D341Med (cell line): ENCODE results near the gene PBXIP1.
A peak's percentile ranks its signal among the peaks of the same experiment; 100 is the strongest.

ENCODE experiments used
- DNase-seq: peaks from one replicate; pipeline ENCODE4 v3.0.0; 2012; ENCODE audit warnings: low spot score

PBXIP1 gene

DNA sequence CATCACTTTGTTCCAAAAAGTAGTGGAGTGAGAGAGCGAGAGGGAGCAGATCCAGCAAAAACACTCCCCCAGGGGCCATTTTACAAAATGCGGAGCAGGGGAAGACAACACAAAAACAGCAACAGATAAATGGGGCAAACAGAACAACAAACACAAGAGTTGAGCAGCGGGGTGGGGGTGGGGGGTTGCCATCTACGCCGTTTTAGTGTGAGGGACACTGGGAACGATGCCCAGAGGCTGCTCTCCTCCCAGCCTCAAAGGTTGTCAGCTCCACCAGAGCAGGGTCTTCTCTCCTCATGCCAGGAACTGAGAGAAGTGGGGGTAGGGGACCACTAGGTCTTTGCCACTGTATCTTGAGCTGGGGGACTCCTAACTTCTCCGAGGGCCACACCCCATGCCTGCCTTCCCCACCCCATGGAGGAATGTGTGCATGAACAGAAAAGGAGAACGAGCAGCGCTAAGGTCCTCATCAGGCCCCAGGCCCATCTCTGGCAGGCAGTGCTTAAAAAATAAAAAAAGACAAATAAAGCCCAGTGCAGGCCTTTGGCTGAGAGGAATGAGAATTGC lies 1.3 kb upstream of the PBXIP1 start:
- no peak for DNase-seq

- DNase-seq, result no peak
These were observed 644 bp upstream of the PBXIP1 start for GRCh38 chr1:154956544-154956941.

- peak; percentile 52 for DNase-seq
These were observed 721 bp downstream of the PBXIP1 start for GRCh38 chr1:154955039-154955717.

DNA sequence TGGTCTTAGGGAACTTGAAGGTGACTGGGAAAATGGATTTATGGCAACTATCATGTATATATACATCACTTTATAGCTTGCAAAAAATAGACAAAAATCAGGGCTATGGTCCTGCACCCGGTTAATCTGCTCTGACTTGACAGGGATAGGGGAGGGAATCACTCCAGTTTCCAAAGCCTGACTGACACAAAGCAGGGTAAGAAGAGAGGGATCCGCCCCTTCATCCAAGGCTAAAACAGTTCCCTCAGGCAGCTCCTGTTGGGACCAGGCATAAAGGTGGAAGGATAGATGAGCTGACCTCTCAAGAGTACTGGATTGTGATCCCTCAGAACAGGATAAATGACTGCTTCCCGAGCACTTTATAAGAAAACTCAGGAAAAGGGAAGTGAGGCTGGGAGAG lies 1.4 kb downstream of the PBXIP1 start:
- no peak for DNase-seq

DNA sequence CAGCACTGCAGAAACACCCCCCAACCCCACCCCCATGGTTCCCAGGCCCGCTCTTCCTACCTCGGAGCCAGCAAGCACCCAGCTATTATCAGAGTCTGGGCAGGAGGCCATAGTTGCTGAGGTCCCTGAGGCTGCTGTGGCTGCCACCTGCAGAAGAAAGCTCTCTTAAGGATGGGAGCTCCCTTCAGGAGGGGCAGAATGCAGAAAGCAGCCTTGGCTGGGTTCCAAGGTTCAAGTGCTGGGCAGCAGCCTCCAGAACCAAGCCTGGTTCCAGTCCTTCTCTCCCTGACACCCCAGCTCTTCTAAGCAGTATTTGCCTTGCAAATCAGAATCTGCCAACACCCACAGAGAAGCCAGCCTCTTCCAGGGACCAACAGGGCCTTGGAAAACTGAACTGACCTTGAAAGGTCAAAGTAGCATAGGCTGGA lies 2.3 kb downstream of the PBXIP1 start:
- DNase-seq, result no peak

DNA sequence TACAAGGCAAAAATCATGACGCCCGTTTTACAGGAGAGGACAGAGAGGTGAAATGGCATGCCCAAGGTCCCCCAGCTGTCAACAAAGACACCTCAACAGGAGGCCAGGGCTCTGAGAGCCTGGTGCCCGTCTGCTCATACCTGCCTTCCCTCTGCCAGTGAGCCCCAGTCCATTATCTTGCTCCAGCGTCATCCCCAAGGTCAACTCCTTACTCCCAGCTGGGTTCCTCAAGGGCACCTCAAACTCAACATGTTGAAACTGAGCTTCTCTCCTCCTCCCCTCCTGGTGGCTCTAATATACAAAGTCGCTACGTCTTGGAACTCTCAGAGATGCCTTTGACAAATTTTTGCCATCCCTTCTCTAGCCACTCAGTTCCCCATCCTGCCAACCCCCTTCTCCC lies 3.2 kb downstream of the PBXIP1 start:
- DNase-seq, result no peak

DNA sequence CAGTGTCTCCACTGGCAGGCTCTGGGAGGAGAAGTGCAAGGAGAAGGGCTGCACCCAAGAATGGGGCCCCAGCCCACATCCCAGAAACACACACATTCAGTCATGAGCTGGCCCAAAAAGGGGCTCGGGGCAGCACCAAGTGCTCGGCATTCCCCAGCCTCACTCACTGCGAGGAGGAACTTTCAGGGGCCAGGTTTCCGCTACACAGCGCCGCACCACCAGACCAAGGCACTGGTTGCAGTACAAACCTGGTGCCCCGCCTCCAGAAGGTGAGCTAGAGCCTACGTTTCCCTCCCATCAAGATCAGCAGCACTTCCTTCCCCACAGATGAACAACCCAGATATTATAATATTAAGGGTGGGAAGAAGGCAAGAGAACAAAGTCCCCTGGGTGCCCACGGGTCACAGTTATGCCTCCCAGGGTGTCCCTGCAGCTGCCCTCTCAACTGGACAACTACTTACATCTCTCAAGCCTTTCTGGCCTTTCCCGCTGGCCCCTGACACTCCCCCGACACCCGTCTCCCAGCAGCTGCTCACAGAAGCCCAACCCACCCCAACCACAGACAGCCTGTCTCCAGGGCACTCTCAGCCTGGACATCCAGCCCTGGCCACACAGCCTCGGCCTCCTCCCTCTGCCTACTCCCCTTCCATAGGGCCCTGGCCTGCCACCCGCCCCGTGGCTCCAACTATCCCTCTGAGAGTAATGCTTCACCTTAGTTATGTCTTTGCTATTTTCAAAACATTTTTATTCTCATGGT lies 3.8 kb downstream of the PBXIP1 start:
- no peak for DNase-seq

DNA sequence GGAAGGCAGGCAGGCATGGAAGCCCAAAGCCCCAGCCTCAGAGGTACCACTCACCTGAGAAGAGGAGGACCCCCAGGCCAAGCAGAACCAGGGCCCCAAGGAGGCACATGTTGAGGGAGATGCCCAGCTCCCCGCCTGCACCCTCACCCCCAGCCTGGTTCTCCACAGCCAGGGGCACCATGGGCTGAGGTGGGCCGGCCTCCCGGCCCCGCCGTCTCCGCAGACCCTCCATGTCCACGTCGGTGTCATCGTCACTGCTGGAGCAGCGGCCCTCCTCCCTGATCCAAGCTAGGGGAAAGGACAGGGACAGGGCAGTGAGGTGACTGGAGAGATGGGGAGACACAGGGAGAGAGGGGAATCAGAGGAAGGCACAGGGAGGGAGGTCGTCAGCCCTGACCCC lies 7.8 kb downstream of the PBXIP1 start:
- DNase-seq, result no peak

DNA sequence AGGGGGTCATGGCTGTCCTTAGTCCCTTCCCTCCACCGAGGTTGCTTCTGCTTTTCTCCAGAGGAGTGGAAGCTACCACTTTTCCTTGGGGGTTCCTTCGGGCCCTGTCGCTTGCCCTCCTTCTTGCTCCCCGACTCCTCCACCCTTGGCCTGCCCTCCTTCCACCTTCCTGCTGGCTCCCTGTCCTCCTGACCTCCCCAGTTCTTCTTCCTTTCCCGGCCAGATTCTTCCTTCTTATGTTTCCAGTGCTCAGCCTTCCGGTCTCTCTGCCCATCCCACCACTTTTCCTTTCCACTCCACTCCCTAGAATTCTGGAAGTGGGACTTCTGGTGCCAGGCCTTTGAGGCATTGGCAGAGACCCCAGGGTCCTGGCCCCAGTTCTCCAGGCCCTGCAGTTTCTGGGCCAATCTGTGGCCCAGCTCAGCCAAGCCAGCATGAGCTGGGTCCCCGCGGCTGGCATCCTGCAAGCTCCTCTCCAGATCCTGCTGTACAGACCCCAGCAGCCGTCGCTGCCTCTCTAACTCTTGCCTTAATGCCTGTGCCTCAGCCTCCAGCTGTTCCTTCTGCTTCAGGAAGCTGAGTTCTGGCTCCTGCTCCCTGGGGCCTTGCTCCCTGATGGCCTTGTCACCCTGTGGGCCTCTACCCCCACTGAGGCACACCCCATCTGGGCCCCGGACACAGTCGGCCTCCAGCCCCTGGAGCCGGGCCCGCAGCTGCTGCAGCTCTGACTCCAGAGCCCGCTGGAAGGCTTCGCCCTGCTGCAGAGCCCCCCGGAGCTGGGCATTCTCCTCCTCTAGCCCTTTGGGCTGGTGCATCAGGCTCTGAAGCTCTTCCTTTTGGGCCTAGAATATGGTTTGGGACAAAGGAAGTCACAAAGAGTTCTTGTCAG lies 9.7 kb downstream of the PBXIP1 start:
- no peak for DNase-seq

- no peak for DNase-seq
These were observed 10.5 kb downstream of the PBXIP1 start for GRCh38 chr1:154945160-154945961.

DNA sequence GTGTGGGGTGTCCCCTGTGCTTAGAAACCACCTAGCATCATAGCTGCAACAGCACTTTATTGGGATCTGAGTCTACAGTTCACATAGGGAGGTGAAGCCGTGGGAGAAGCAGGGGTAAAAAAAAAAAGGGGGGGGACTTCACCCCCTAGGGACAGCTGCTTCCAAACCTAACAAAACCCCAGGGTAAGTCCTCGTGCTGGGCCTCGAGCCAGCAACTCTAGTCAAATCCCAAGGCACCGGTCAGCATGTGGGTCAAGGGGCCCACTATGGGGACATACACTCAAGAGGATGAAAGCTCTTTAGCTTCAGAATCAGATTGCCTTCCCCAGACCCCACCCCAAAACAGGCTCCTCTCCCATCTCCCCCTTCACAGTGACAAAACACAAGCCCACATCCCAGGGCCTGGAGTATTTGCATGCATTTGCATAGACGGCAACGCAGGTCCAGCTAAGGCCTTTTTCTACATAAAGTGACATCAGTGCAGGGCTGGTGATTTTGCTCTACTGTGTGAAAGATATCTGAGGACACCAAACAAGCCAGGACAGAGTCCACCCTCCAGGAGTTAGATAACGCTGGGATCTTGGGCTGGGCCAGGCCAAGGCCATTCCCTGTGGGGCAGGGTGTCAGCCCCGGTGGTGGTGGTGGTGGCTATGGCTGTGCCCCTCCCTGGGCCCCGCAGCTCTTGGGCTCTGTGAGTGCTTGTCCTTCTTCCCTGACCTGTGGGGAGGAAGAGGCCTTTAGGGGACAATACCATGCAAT lies 11.3 kb downstream of the PBXIP1 start:
- DNase-seq, result no peak

DNA sequence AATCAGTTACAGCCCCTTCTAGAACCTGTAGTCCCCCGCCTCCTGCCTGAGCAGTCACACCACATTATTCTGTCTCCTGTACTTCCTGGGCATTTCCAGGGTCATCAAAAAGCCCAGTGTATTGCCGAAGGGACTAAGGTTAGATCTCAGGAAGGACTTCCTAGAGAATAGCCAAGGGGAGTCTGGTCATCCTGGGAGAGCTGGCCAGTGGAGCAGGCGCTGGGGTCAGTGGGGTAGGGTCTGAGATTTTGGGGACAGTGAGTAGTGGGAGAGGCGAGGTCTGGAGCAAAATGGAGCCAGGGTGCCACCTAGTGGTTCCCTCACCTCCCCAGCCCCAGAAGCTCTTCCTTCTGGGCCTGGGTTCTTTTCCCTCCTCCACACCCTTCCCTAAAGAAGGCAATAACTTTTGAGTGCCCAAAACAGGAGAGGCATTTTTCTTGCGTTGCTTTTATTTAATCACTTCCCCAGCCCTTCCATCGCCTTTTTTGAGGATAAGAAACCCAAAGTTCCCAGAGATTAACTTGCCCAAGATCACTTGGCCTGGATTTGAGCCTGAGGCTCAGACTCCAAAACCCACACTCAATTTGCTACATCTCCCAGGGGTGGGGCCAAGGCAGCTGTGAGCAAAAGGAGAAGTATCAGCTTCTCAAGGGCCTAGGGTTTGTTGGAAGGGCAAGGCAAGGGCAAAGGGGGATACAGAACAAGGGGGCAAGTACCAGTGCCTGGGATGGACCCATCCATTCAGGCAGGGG lies 12.1 kb downstream of the PBXIP1 start:
- DNase-seq, result peak; percentile 85

GRCh38 chr1:154941333-154942013 lies 14.4 kb downstream of the PBXIP1 start:
- no peak for DNase-seq

DNA sequence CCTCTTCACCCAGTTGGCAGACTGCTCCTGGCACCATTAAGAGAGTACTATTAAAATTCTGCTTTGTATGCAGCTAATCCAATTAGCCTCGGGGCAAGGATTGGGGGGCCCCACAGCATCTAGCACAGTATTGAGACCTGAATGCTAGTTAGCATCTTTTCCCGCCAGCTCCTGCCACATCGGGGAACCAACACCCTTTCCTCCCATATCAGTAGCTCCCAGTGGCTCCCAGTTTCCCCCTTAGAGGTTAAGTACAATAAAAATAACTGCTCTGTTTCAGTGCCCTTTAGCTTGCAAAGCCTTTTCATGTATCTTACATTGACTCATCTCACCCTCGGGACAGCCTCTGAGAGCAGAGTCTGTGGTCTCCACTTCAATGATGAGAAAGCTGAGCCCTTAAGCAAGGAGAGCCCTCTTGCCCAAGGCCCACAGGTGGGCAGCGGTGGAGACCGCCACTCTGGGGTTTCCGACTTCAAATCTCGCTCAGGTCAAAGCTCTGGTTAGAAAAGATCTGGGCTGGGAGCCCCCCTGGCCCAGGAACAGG lies 15.2 kb downstream of the PBXIP1 start:
- no peak for DNase-seq

GRCh38 chr1:154940213-154940560 lies 15.7 kb downstream of the PBXIP1 start:
- DNase-seq, result no peak

GRCh38 chr1:154938604-154939399 lies 17.1 kb downstream of the PBXIP1 start:
- no peak for DNase-seq

- no peak for DNase-seq
These were observed 17.9 kb downstream of the PBXIP1 start for GRCh38 chr1:154937988-154938386.
